Ascending aorta (tissue), 2 donors: ENCODE results near the gene DNASE1L2. TPM values are rescaled to one million over a fixed set of nuclear protein-coding genes. Genes with fewer than 3 reads are reported as not detected.

Source experiments
- DNase-seq, 2 donors: peaks; one replicate each; pipeline ENCODE4 v3.0.0-alpha.2; 2019; ENCODE audit warnings: low spot score in 2 of 2
- H3K27ac ChIP-seq, 2 donors: fragments of 200-600 bp; sonication (generic); one replicate each; pipeline ENCODE4 v1.5.1; 2016 to 2017; ENCODE audit warnings: mild to moderate bottlenecking in 1 of 2
- H3K27me3 ChIP-seq: fragments of 200-600 bp; sonication (generic); one replicate; pipeline ENCODE4 v1.5.1; 2017
- H3K36me3 ChIP-seq, 2 donors: fragments of 200-600 bp; sonication (generic); one replicate each; pipeline ENCODE4 v1.5.1; 2016
- H3K4me1 ChIP-seq, 2 donors: fragments of 200-600 bp; sonication (generic); one replicate each; pipeline ENCODE4 v1.5.1; 2016 to 2017; ENCODE audit warnings: mild to moderate bottlenecking in 1 of 2
- H3K4me3 ChIP-seq, 2 donors: fragments of 200-600 bp; sonication (generic); one replicate each; pipeline ENCODE4 v1.5.1; 2016 to 2017; ENCODE audit warnings: mild to moderate bottlenecking in 1 of 2
- H3K9me3 ChIP-seq, 2 donors: fragments of 200-600 bp; sonication (generic); one replicate each; pipeline ENCODE4 v1.5.1; 2016
- CTCF ChIP-seq, 3 experiments: fragments of 200-600 bp in 2 of 3; fragments of 450-650 bp in 1 of 3; sonication (generic) in 2 of 3; IDR thresholded peaks; one replicate each; pipeline ENCODE4 v1.5.1; 2016 to 2019; ENCODE audit warnings: antibody characterized with exemption in 3 of 3, mild to moderate bottlenecking in 1 of 3, moderate library complexity in 1 of 3
- intact Hi-C: fragments of 100-400 bp; cut with DNase I; formaldehyde crosslinking; loops from one replicate; pipeline ENCODE4 v1.15.1; 2023
- total RNA-seq: library from RNA; depleted of rRNA; stranded (reverse); fragments of >200 nt; gene quantifications from one replicate; pipeline ENCODE4 v1.1.0, GENCODE V29; 2016

DNASE1L2 gene
- total RNA-seq, 1 donor from 2014 or later: not detected

- H3K36me3 ChIP-seq: peaks cover 44 to 48% of the 10 kb centered on the region in 2 donors
- intact Hi-C loops: no loop called here
- no peak for DNase-seq
Observed at GRCh38 chr16:2242598-2242997, 6.4 kb downstream of the DNASE1L2 start.

GRCh38 chr16:2243031-2243528 lies 6.8 kb downstream of the DNASE1L2 start:
- no peaks in the 10 kb centered on the region for H3K4me1 ChIP-seq
- TF ChIP-seq CTCF (IDR thresholded peaks at IDR 0.05): no peak
- no peaks in the 10 kb centered on the region for H3K9me3 ChIP-seq
- H3K4me3 ChIP-seq: no peak overlapping the region
- no peaks in the 10 kb centered on the region for H3K27me3 ChIP-seq
- H3K27ac ChIP-seq: no peak overlapping the region
- peaks cover 44 to 48% of the 10 kb centered on the region in 2 donors for H3K36me3 ChIP-seq
- intact Hi-C loops: no loop called here
- DNase-seq: no peak

More at GRCh38 chr16:2242598-2242997, 6.4 kb downstream of the DNASE1L2 start:
- Histone ChIP-seq H3K9me3 (no peaks in the 10 kb centered on the region), H3K27ac (no peak overlapping the region), H3K4me1 (no peaks in the 10 kb centered on the region), H3K4me3 (no peak overlapping the region), H3K27me3 (no peaks in the 10 kb centered on the region)
- no peak for TF ChIP-seq CTCF (IDR thresholded peaks at IDR 0.05)

GRCh38 chr16:2243781-2244180 lies 7.5 kb downstream of the DNASE1L2 start:
- no peaks in the 10 kb centered on the region for H3K4me1 ChIP-seq
- intact Hi-C loops: no loop called here
- H3K27ac ChIP-seq: no peak overlapping the region
- H3K9me3 ChIP-seq: no peaks in the 10 kb centered on the region
- no peak for DNase-seq
- peaks cover 44 to 48% of the 10 kb centered on the region in 2 donors for H3K36me3 ChIP-seq
- TF ChIP-seq CTCF (IDR thresholded peaks at IDR 0.05): no peak
- no peak overlapping the region for H3K4me3 ChIP-seq
- no peaks in the 10 kb centered on the region for H3K27me3 ChIP-seq

- Histone ChIP-seq H3K9me3 (no peaks in the 10 kb centered on the region), H3K27ac (no peak overlapping the region), H3K27me3 (no peaks in the 10 kb centered on the region), H3K4me1 (no peaks in the 10 kb centered on the region), H3K36me3 (peaks cover 44 to 48% of the 10 kb centered on the region in 2 donors), H3K4me3 (no peak overlapping the region)
- intact Hi-C loops: no loop called here
- TF ChIP-seq CTCF (IDR thresholded peaks at IDR 0.05): no peak
- DNase-seq: no peak
Observed at GRCh38 chr16:2244301-2244700, 8.1 kb downstream of the DNASE1L2 start.

DNA sequence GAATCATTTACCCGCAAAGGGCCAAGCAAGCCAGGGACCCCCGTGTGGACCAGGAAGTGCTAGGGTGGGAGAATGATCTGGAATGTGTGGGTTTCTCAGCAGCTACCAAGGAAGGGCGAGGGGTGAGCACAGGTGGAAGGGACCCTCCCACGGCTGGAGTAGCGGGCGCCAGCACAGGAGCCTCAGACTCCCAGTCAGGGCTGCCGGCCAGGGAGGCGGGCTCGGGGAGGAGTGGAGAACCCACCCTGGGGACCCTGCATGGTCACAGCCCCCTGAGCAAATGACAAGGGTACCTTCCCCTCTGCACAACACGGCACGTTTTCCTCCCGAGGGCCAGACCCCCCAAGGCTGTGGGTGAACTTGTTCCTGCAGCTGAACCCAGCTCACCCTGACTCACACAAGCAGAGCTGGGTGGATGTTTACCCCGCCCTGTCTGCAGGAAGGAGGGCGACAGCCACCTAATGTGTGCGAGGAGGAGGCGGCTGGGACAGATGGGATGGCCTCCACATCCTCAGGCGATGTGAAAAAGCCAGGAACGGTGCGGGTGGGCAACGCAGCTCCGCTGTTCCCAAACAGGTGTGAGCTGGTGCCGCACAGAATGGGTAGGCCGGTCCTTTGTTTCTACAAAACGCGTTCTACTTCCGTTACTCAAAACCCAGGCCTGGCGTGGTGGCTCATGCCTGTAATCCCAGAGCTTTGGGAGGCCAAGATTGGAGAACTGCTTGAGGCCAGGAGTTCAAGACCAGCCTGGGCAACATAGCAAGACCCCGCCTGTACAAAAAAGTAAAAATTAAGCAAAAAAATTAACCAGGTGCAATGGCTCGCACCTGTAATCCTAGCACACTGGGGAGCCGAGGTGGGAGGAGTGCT lies 8.9 kb downstream of the DNASE1L2 start:
- no peak for DNase-seq
- peaks cover 44 to 48% of the 10 kb centered on the region in 2 donors for H3K36me3 ChIP-seq
- no peaks in the 10 kb centered on the region for H3K27me3 ChIP-seq
- H3K9me3 ChIP-seq: no peaks in the 10 kb centered on the region
- H3K4me1 ChIP-seq: peaks cover under 1 to 2% of the 10 kb centered on the region in 2 donors
- no peak for TF ChIP-seq CTCF (IDR thresholded peaks at IDR 0.05)
- intact Hi-C loops: no loop called here
- H3K4me3 ChIP-seq: no peak overlapping the region
- H3K27ac ChIP-seq: no peak overlapping the region
